ENCODE data around the gene WWC1.

Gene WWC1

DNA sequence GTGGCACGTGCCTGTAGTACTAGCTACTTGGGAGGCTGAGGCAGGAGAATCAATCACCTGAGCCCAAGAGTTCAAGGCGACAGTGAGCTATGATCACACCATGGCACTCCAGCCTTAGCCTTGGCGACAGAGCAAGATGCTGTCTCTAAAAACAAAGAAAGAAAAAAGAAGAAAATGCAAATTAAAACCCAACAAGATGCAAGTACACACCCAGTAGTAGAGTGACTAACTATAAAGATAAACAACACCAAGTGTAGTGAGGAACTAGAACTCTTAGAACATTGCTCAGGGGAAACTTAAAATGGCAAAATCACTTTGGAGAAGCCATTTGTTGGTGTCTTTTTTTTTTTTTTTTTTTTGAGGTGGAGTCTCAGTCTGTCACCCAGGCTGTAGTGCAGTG, 160.1 kb downstream of the WWC1 start:
- no peak for DNase-seq

GRCh38 chr5:168455201-168455600, 163.8 kb downstream of the WWC1 start:
- DNase-seq: no peak

DNA sequence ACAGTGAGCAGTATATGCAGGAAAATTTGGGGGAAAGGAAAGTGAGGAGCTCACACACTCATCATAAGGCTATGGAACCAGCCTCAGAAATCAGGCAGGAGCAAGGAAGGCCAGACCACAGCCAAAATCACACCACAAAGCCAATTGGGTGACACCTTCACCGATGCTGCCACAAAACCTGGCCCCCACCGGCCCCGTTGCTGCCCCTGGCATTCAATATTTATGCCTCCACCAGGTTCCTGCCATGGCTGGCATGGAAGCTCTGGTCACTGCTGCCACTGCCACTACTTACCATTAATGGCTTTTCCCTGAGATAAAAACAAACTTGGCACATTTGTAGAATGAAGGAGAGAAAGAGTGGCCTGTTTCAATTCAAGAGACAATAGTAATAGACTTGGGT, 166.1 kb downstream of the WWC1 start:
- DNase-seq: no peak

DNA sequence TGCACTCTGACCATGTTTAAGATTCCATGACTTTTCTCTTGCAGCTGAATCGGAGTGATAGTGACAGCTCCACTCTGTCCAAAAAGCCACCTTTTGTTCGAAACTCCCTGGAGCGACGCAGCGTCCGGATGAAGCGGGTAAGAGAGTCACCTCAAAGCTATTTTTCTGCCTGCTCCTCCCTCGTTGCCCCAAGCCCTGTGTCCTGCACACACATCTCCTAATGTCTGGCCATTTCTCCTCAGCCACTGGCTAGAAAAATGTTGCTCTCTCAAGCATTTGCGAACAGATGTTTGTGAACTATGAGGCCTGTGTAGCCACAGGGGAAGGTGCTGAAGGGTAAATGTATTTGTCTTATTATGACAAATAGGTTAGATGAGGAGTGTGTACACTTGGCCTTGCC, 169.2 kb downstream of the WWC1 start:
- DNase-seq: no peak

DNA sequence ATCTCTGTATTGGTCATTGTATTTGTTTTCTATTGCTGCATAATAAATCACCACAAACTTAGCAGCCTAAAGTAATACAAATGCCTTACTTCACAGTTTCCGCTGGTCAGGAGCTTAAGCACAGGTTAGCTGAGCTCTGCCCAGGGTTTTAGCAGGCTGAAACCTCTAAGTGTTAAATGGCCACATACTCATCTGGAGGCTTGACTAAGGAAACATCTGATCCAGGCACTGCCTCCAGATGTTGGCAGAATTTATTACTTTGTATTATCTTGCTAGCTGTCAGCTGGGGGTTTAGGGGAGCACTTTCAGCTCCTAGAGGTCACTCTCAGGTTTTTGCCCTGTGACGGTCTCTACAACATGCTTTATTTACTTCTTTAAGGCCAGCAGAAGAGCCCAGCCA, 171.6 kb downstream of the WWC1 start:
- DNase-seq: no peak

DNA sequence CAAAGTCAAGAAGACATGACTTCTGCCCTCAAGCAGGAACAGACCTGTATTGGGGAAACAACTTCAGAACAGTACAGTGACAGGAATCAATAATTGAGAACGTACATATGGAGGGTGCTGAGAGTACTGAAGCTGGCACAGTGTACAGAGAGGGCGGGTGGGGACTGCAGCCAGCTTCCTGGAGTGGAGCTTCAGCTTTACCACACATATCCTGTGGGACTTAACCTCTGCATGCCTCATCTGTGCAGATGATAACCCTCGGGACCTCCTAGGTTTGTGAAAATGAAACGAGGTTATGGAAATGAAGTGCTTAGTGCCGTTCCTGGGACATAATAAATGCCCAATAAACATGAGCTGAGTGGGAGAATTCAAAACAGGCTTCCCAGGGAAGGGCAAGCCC, 172.8 kb downstream of the WWC1 start:
- DNase-seq: no peak

GRCh38 chr5:168464641-168465040, 173.2 kb downstream of the WWC1 start:
- DNase-seq: no peak

DNA sequence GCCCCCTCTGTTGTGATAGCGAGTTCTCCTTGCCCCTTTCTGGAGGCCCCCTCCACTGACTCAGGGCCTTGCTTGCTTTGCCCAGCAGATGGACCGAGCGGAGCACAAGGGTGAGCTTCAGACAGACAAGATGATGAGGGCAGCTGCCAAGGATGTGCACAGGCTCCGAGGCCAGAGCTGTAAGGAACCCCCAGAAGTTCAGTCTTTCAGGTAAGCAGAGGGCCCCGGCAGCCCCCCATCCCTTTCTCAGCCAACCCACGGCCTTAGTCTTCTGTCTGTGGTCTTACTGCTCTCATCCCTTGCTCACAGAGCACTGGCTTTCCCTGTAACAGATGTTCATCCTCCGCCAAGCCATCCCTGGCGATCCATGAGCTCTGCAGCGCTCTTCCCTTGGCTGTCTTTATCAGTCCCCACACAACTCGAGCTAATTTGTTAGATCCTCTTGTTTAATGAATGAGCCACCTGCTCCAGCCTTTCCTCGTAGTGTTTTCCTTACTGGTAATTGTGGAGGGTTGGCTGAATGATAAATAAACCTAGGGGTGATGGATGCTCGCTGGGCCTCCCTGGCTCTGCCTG, 176.4 kb downstream of the WWC1 start:
- no peak for DNase-seq

- no peak for DNase-seq
Measured at GRCh38 chr5:168468836-168469235, 177.4 kb downstream of the WWC1 start.

DNA sequence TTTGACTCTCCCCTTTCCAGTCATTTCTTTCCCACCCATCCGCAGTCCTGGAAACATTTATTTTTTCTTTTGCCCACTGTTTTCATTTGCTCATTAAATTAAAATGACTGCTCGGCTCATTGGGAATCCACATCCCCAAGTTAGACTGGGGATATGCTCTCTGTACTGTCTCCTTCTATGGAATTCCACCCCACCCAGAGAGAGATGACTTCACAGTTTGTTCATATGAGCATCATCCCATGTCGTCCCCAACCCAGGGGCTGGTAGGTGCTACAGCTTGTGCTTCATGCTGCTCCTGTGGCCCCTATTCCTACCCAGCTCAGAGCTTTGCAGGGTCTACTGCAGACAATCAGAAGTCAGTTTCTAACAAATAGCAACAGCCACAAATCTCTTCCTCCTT, 178.4 kb downstream of the WWC1 start:
- DNase-seq: no peak

DNA sequence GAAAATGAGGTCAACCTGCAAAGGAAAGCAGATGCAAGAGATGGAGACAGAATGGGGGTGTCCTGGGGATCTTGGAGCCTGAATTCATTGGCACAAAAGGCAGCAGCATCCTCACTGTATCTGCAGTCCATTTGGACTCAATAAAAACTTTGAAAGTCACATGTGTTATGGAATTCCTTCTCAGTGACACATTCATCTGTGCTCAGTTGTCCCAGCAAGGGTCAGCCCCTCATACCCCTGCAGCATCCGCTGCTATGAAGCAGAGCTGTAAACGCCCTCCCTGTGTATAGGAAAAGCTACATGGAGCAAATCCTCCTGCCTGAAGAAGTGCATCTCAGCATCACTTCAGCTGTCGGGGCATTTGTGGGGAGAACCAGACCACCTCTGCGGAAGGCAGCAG, 180.3 kb downstream of the WWC1 start:
- DNase-seq: no peak

DNA sequence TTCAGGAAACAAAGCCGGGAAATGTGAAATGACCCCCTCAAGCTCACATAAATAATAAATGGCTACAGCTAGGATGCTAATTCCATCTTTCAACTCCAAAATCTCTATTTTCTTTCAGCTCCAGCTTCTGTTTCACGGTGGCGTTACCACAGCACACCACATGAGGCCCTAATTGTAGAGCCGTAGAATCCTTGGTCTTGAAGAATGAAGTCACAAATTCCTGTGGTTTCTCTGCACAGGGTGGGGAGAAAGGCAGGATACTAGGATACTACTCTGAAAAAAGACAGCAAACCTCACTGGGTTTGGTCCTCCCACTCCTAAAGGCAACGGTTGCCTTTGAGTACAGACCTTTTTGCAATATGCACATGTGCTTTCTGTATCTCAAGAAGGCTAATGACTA, 180.9 kb downstream of the WWC1 start:
- no peak for DNase-seq

- DNase-seq: no peak
Measured at GRCh38 chr5:168474319-168474718, 182.9 kb downstream of the WWC1 start.

DNA sequence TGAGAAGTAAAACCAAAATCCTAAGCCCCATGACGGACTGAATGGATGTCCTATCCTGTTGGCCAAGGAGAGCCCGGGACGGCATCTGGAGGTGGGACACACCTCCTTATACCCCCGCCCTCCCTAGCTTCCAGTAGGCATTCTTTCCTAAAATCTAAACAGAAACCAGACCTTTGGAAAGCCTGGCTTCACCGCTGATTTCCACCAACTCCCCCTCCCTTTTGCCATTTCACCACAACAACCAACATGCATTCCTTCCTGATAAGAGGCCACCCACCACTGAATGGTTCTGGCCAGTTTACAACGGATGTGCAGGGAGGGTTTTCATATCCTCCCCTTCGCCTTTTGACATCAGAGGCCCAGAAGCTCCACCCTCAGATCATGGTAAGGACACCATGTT, 185.6 kb downstream of the WWC1 start:
- no peak for DNase-seq

DNA sequence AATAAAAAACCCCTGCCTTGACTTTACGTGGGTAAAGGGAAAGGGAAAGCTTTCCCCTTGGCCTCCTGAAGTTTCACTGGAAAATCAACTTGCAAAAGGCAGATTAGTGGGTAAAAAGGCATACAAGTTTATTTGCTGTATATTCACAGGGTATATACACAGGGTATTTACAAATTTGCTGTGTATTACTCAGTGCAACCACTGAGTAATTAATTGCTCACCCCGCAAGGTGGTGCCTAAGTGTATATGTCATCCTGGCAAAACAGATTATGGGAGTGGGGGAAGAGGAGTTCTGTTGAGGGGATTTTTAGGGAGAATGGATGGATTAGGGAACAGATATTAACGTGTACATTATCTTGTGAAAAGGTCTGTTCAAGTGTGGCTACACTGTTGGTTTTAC, 187.7 kb downstream of the WWC1 start:
- DNase-seq: no peak

DNA sequence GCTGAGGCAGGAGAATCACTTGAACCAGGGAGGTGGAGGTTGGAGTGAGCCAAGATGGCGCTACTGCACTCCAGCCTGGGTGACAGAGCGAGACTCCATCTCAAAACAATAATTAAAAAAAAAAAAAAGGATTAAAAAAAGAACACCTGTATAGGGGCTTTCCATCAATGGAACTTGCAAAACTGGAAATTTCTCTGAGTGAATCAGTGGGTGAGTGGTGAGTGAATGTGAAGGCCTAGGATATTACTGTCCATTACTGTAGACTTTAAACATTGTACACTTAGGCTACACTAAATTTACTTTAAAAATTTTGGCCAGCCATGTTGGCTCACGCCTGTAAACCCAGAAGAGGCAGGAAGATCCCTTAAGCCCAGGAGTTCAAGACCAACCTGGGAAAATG, 189.2 kb downstream of the WWC1 start:
- no peak for DNase-seq

DNA sequence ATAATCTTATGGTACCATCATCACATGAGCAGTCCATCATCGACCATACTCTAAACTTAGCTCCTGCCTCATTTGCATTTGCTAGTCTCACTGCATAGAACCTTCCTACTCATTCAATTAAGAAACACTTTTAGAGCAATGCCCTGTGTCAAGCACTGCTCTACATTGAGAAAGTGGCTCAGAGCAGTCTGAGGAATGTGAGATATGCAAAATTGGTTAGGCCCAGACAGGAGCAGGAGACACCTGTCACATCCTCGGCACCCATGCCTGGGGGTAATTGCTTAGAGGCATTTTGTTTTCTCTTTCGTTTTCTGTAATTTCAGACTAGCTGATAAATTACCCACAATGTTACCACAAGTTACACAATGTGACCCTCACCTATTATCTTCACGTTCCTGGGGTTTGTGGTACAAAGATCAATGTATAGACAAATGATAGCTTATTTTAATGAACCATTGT, 189.9 kb downstream of the WWC1 start:
- no peak for DNase-seq

DNA sequence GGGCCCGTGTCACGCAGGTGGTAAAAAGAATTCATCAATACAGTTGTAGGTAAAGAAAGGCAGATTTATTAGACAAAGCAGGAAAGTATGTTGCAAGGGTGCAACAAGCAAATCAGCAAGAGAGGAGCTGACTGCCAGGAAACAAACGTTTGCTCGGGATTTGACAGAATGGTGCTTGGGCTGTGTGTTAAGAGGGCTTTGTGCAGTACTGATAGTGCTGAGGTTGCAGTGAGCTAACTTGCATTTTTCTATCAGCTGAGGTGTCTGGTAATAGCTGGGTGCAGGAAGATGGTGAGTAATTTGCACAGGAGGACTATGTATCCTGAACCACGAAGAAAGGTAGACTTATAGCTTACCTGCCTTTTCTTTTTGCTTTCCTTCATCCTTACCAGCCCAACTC, 190.9 kb downstream of the WWC1 start:
- DNase-seq: no peak

DNA sequence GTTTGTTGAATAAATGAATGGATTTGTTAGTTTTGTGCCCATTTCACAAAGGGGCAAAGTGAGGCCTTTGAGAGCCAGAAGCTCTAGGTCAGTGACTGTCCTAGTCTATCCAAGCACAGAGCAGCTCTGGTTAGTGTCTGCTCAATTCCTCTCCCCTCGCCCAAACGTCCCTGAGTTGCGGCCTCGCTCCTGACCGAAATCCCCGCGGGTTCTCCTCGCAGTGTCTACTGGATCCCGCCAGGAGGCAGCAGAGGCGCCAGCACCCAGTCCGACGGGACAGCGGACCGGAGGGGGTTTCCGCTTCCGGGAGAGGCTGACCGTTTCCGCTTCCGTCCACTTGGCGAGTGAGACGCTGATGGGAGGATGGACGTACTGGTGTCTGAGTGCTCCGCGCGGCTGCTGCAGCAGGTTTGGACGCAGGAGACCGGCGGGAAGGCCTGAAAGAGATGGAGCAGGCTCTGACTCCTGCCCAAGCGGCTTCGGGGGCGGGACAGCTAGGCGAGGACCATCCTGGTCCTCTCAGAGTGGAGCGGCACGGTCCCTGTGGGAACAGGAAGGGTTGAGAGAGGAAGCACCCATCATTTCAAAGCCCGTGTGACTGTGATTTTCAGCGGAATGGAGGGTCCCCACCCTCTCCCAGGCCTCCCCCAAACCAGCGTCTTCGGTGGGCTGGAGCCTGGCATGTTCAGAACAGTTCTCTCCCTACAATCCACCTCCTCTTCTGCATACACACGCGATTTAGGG, 194.9 kb downstream of the WWC1 start, which contains the start of gene RARS1:
TSS of gene RARS1 (plus strand) at position 336 of the 744 bp plus-strand sequence. CDS start at position 364, 28 bp downstream.
- peak; percentile 60 for DNase-seq

DNA sequence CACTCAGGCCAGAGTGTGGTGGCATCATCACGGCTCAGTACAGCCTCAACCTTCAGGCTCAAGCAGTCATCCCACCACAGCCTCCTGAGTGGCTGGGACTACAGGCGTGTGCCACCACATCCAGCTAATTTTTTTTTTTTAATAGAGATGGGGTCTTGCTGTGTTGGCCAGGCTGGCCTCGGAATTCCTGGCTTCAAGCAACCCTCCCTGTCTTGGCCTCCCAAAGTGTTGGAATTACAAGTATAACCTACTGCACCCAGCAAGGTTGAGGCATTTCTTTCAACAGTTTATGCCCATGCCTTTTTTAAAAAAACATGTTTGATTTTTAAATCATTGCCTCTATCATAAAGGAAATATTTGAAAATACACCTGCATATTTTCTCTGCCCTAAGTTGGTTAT, 197.6 kb downstream of the WWC1 start:
- DNase-seq: no peak

DNA sequence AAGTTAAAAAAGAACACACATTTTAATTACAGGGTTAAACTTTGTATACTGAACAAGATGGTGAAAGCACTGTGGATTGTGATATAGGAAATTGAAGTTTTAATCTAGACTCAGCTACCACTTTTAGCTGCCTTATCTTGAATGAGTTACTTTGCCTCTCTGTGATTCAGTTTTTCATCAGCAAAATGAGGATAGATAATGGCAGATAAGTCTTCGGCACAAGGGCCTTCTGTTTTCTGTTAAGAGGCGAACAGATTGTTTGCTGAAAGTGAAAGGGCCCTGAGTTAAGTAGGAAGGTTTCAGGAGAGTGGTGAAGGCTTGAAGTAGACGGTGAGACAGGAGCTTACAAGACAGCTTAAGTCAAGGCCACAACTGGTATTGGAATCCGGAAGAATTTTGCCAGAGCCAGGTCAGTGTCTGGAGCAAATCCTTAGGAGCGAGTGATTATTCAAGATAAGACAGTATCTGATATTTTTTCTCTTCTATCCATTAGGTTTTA, 202.7 kb downstream of the WWC1 start:
- DNase-seq: no peak

- DNase-seq: no peak
Measured at GRCh38 chr5:168502563-168503237, 211.3 kb downstream of the WWC1 start.

DNA sequence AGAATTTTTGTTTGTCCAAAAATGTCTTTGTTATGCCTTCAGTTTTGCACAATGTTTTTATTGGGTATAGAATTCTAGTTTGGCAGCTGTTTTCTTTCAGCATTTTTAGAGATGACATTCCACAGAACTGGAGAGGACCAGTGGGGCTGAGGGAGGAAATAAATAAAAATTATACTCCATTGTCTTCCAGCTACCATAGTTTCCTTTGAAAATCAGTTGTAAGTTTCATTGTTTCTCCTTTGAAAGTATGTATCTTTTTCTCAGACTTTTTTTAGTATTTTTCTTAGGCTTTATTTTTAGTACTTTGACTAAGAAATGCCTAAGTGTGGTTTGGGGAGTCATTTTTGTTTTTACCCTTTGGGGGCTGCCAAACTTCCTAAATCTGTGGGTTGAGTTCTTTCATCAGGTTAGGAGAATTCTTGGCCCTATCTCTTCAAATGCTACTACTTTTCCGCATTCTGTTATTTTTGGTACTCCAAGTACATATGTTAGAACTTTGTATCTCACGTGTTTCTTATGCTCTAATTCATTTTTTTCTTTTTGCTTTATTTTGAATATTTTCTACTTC, 222.5 kb downstream of the WWC1 start:
- no peak for DNase-seq

Measured in NCI-H2107 (cell line).